ENCODE data around the gene INTS7.

INTS7 gene, protein sequence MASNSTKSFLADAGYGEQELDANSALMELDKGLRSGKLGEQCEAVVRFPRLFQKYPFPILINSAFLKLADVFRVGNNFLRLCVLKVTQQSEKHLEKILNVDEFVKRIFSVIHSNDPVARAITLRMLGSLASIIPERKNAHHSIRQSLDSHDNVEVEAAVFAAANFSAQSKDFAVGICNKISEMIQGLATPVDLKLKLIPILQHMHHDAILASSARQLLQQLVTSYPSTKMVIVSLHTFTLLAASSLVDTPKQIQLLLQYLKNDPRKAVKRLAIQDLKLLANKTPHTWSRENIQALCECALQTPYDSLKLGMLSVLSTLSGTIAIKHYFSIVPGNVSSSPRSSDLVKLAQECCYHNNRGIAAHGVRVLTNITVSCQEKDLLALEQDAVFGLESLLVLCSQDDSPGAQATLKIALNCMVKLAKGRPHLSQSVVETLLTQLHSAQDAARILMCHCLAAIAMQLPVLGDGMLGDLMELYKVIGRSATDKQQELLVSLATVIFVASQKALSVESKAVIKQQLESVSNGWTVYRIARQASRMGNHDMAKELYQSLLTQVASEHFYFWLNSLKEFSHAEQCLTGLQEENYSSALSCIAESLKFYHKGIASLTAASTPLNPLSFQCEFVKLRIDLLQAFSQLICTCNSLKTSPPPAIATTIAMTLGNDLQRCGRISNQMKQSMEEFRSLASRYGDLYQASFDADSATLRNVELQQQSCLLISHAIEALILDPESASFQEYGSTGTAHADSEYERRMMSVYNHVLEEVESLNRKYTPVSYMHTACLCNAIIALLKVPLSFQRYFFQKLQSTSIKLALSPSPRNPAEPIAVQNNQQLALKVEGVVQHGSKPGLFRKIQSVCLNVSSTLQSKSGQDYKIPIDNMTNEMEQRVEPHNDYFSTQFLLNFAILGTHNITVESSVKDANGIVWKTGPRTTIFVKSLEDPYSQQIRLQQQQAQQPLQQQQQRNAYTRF

DNA sequence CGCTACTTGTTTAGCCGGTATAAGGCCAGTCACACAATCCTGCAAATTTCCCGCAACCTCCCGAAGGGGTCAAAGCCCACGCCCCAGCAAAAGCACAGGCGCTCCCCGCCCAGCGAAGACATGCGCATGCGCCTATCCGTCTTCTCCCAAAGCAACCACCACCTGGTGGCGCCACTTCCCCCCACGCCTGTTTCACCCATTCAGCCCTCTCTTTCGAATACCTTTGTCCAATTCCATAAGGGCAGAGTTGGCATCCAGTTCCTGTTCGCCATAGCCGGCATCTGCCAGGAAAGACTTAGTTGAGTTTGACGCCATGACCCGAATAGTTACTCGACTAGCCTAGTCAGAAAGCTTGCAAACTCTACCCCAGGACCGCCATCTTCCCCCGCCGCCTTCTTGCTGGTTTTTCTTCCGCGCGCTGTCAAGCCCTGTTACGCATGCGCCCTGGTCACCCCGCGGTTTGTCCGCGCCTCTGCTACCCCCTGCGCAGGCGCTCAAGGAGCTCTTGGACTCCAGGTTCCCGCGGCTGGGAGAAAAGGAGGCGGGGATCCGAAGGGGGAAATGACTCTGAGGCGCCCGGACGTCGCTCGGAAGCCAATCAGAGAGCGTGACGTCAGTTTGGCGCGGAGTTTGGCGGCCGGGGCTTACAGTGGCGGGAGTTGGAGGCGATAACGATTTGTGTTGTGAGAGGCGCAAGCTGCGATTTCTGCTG is at the start of gene INTS7, which contains the start of gene DTL:
INTS7 (minus strand) TSS at position 435 of the 712 bp plus-strand sequence; CDS start at position 315, 120 bp downstream.
DTL (plus strand) TSS at position 626 of the 712 bp plus-strand sequence. CDS start 143 bp downstream, outside the sequence.
- no peaks in the 10 kb centered on the region for H3K9me3 ChIP-seq (ENCODE audit: control insufficient read depth in 1 of 2, low read length in 2 of 2)
- peak within 1 kb of the TSS; percentile 80 for H3K27ac ChIP-seq (ENCODE audit: low read depth, low read length)
- peaks cover 22 to 23% of the 10 kb centered on the region in 2 donors for H3K4me1 ChIP-seq (ENCODE audit: control insufficient read depth in 1 of 2, insufficient read depth in 2 of 2, low read length in 2 of 2)
- peak within 1 kb of the TSS; percentile 74 to 95 for H3K4me3 ChIP-seq (ENCODE audit: low read depth in 1 of 2, low read length in 2 of 2)
- H3K27me3 ChIP-seq (ENCODE audit: control insufficient read depth in 1 of 2, insufficient read depth in 2 of 2, low read length in 2 of 2), result no peaks in the 10 kb centered on the region
- H3K9ac ChIP-seq (ENCODE audit: low read depth in 1 of 2, low read length in 2 of 2), result peak within 1 kb of the TSS; percentile 70 to 96
- H3K36me3 ChIP-seq (ENCODE audit: control insufficient read depth in 1 of 2, insufficient read depth in 2 of 2, low read length in 2 of 2), result no peaks in the 10 kb centered on the region

- Histone ChIP-seq H3K9ac (ENCODE audit: low read depth in 1 of 2, low read length in 2 of 2) (no peak overlapping the region), H3K27ac (ENCODE audit: low read depth, low read length) (no peak overlapping the region), H3K4me3 (ENCODE audit: low read depth in 1 of 2, low read length in 2 of 2) (no peak overlapping the region), H3K4me1 (ENCODE audit: control insufficient read depth in 1 of 2, insufficient read depth in 2 of 2, low read length in 2 of 2) (no peaks in the 10 kb centered on the region), H3K36me3 (ENCODE audit: control insufficient read depth in 1 of 2, insufficient read depth in 2 of 2, low read length in 2 of 2) (peaks cover 0 to 3% of the 10 kb centered on the region in 2 donors), H3K27me3 (ENCODE audit: control insufficient read depth in 1 of 2, insufficient read depth in 2 of 2, low read length in 2 of 2) (no peaks in the 10 kb centered on the region), H3K9me3 (ENCODE audit: control insufficient read depth in 1 of 2, low read length in 2 of 2) (no peaks in the 10 kb centered on the region)
Measured at GRCh38 chr1:212082765-212083406, 47.5 kb upstream of the INTS7 start.

GRCh38 chr1:212078826-212079225 is 43.5 kb upstream of the INTS7 start:
- H3K4me1 ChIP-seq (ENCODE audit: control insufficient read depth in 1 of 2, insufficient read depth in 2 of 2, low read length in 2 of 2), result no peaks in the 10 kb centered on the region
- no peak overlapping the region for H3K4me3 ChIP-seq (ENCODE audit: low read depth in 1 of 2, low read length in 2 of 2)
- H3K9ac ChIP-seq (ENCODE audit: low read depth in 1 of 2, low read length in 2 of 2), result no peak overlapping the region
- H3K9me3 ChIP-seq (ENCODE audit: control insufficient read depth in 1 of 2, low read length in 2 of 2), result no peaks in the 10 kb centered on the region
- H3K36me3 ChIP-seq (ENCODE audit: control insufficient read depth in 1 of 2, insufficient read depth in 2 of 2, low read length in 2 of 2), result no peaks in the 10 kb centered on the region
- no peaks in the 10 kb centered on the region for H3K27me3 ChIP-seq (ENCODE audit: control insufficient read depth in 1 of 2, insufficient read depth in 2 of 2, low read length in 2 of 2)
- H3K27ac ChIP-seq (ENCODE audit: low read depth, low read length), result no peak overlapping the region

DNA sequence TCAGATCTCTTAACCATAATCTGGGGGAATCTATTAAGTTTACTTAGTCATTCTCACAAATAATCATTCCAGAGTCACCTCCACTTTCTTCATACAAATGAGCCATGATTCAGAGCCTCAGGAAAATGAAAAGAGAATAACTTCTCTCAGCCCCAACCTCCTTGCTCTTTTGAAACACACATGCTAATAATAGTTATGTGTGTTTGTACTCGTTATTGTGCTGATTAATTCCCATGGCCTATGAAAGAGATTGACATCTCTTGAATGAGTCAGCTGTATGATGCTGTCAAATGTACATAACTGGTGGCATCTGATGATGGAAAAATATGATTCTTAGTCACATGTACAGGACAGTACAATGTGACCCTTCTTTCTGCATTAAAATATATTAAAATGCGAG is 41.7 kb upstream of the INTS7 start:
- H3K9me3 ChIP-seq (ENCODE audit: control insufficient read depth in 1 of 2, low read length in 2 of 2), result no peaks in the 10 kb centered on the region

GRCh38 chr1:212074856-212075255 is 39.5 kb upstream of the INTS7 start:
- Histone ChIP-seq H3K9me3 (ENCODE audit: control insufficient read depth in 1 of 2, low read length in 2 of 2) (no peaks in the 10 kb centered on the region), H3K9ac (ENCODE audit: low read depth in 1 of 2, low read length in 2 of 2) (no peak overlapping the region), H3K27ac (ENCODE audit: low read depth, low read length) (no peak overlapping the region), H3K4me1 (ENCODE audit: control insufficient read depth in 1 of 2, insufficient read depth in 2 of 2, low read length in 2 of 2) (no peaks in the 10 kb centered on the region), H3K36me3 (ENCODE audit: control insufficient read depth in 1 of 2, insufficient read depth in 2 of 2, low read length in 2 of 2) (no peaks in the 10 kb centered on the region), H3K27me3 (ENCODE audit: control insufficient read depth in 1 of 2, insufficient read depth in 2 of 2, low read length in 2 of 2) (no peaks in the 10 kb centered on the region), H3K4me3 (ENCODE audit: low read depth in 1 of 2, low read length in 2 of 2) (no peak overlapping the region)

More for the DNA sequence above, 41.7 kb upstream of the INTS7 start:
- Histone ChIP-seq H3K4me3 (ENCODE audit: low read depth in 1 of 2, low read length in 2 of 2) (no peak overlapping the region), H3K36me3 (ENCODE audit: control insufficient read depth in 1 of 2, insufficient read depth in 2 of 2, low read length in 2 of 2) (no peaks in the 10 kb centered on the region), H3K27me3 (ENCODE audit: control insufficient read depth in 1 of 2, insufficient read depth in 2 of 2, low read length in 2 of 2) (no peaks in the 10 kb centered on the region), H3K27ac (ENCODE audit: low read depth, low read length) (no peak overlapping the region), H3K4me1 (ENCODE audit: control insufficient read depth in 1 of 2, insufficient read depth in 2 of 2, low read length in 2 of 2) (no peaks in the 10 kb centered on the region), H3K9ac (ENCODE audit: low read depth in 1 of 2, low read length in 2 of 2) (no peak overlapping the region)

GRCh38 chr1:212074313-212074712 is 39.0 kb upstream of the INTS7 start:
- no peaks in the 10 kb centered on the region for H3K4me1 ChIP-seq (ENCODE audit: control insufficient read depth in 1 of 2, insufficient read depth in 2 of 2, low read length in 2 of 2)
- H3K4me3 ChIP-seq (ENCODE audit: low read depth in 1 of 2, low read length in 2 of 2), result no peak overlapping the region
- H3K9me3 ChIP-seq (ENCODE audit: control insufficient read depth in 1 of 2, low read length in 2 of 2), result no peaks in the 10 kb centered on the region
- no peaks in the 10 kb centered on the region for H3K36me3 ChIP-seq (ENCODE audit: control insufficient read depth in 1 of 2, insufficient read depth in 2 of 2, low read length in 2 of 2)
- H3K27ac ChIP-seq (ENCODE audit: low read depth, low read length), result no peak overlapping the region
- H3K9ac ChIP-seq (ENCODE audit: low read depth in 1 of 2, low read length in 2 of 2), result no peak overlapping the region
- no peaks in the 10 kb centered on the region for H3K27me3 ChIP-seq (ENCODE audit: control insufficient read depth in 1 of 2, insufficient read depth in 2 of 2, low read length in 2 of 2)

- H3K27me3 ChIP-seq (ENCODE audit: control insufficient read depth in 1 of 2, insufficient read depth in 2 of 2, low read length in 2 of 2), result no peaks in the 10 kb centered on the region
- no peaks in the 10 kb centered on the region for H3K36me3 ChIP-seq (ENCODE audit: control insufficient read depth in 1 of 2, insufficient read depth in 2 of 2, low read length in 2 of 2)
- no peak overlapping the region for H3K4me3 ChIP-seq (ENCODE audit: low read depth in 1 of 2, low read length in 2 of 2)
- no peaks in the 10 kb centered on the region for H3K9me3 ChIP-seq (ENCODE audit: control insufficient read depth in 1 of 2, low read length in 2 of 2)
- H3K27ac ChIP-seq (ENCODE audit: low read depth, low read length), result no peak overlapping the region
- no peaks in the 10 kb centered on the region for H3K4me1 ChIP-seq (ENCODE audit: control insufficient read depth in 1 of 2, insufficient read depth in 2 of 2, low read length in 2 of 2)
- no peak overlapping the region for H3K9ac ChIP-seq (ENCODE audit: low read depth in 1 of 2, low read length in 2 of 2)
Measured at GRCh38 chr1:212073490-212073889, 38.1 kb upstream of the INTS7 start.

DNA sequence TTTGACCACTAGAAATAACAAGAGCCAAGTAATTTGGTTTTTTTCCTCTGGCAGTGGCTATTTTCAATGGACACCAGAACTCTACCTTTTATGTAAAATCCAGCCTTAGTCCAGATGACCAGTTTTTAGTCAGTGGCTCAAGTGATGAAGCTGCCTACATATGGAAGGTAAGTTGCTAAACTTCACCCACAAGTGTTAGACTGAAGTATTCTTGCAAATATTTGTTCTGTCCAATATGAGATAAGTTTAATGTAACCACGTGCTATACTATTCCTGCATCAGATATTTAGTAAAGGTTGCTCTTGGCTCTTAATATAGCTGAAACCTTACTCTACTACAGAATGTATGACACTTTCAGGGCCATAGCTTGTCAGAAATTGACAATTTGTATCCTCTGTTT is 36.7 kb upstream of the INTS7 start:
- Histone ChIP-seq H3K4me3 (ENCODE audit: low read depth in 1 of 2, low read length in 2 of 2) (no peak overlapping the region), H3K4me1 (ENCODE audit: control insufficient read depth in 1 of 2, insufficient read depth in 2 of 2, low read length in 2 of 2) (no peaks in the 10 kb centered on the region), H3K27ac (ENCODE audit: low read depth, low read length) (no peak overlapping the region), H3K27me3 (ENCODE audit: control insufficient read depth in 1 of 2, insufficient read depth in 2 of 2, low read length in 2 of 2) (no peaks in the 10 kb centered on the region), H3K36me3 (ENCODE audit: control insufficient read depth in 1 of 2, insufficient read depth in 2 of 2, low read length in 2 of 2) (no peaks in the 10 kb centered on the region), H3K9ac (ENCODE audit: low read depth in 1 of 2, low read length in 2 of 2) (no peak overlapping the region), H3K9me3 (ENCODE audit: control insufficient read depth in 1 of 2, low read length in 2 of 2) (no peaks in the 10 kb centered on the region)

DNA sequence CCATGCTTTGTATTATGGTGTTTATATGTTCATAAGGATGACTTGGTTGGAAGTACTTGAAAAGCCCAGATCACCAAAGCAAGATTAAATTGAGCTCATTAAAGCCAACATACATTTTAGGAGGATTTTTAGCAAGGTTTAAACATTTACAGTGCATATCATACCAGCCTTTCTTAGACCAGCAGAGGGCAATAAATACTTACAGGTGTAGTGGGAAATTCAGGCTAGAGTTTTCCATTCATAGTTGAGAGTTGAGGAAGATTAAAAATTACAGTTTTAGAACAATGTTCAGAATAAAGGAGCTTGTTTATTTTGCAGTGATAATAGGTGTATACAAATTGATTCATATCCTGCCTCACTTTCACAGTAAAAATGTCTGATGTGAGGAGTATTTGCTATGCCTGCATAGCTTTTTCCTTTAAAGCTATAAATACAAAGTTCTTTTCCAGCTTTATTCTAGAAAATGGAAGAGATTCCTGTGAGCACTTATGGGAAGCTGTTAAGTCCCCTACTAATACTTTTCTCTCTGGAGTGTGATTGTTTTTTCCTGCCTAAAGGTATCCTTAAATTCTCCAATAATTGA is 35.5 kb upstream of the INTS7 start:
- Histone ChIP-seq H3K9ac (ENCODE audit: low read depth in 1 of 2, low read length in 2 of 2) (no peak overlapping the region), H3K4me1 (ENCODE audit: control insufficient read depth in 1 of 2, insufficient read depth in 2 of 2, low read length in 2 of 2) (no peaks in the 10 kb centered on the region), H3K36me3 (ENCODE audit: control insufficient read depth in 1 of 2, insufficient read depth in 2 of 2, low read length in 2 of 2) (no peaks in the 10 kb centered on the region), H3K4me3 (ENCODE audit: low read depth in 1 of 2, low read length in 2 of 2) (no peak overlapping the region), H3K9me3 (ENCODE audit: control insufficient read depth in 1 of 2, low read length in 2 of 2) (no peaks in the 10 kb centered on the region), H3K27ac (ENCODE audit: low read depth, low read length) (no peak overlapping the region), H3K27me3 (ENCODE audit: control insufficient read depth in 1 of 2, insufficient read depth in 2 of 2, low read length in 2 of 2) (no peaks in the 10 kb centered on the region)
